K562 (cell line): Measurements from ENCODE around the gene CLDN14. TPM values are rescaled to one million over a fixed set of nuclear protein-coding genes. Genes with fewer than 3 reads are reported as not detected.

ENCODE experiments used
- ATAC-seq: fragments of 200-7000 bp; cut with Tn5 transposase; 3 replicates; pipeline ENCODE4 v1.9.1; 2020; ENCODE audit warnings: moderate library complexity
- BruUV-seq: library from RNA; stranded (reverse); fragments of 400-500 nt; replicated peaks from 2 replicates; lab custom pipeline; 2021; lab: Mats Ljungman, UMichigan
- CTCF ChIA-PET: fragments of 300-600 bp; formaldehyde crosslinking; extraction: SDS; loops from one replicate; lab custom pipeline; 2021; ENCODE audit warnings: low intra/inter-chr PET ratio; lab: Yijun Ruan, JAX
- POLR2A ChIA-PET: fragments of 300-600, 350-650 bp; sonication (Branson Sonifier 250); formaldehyde crosslinking; extraction: SDS; loops from one replicate; lab custom pipeline; 2021; ENCODE audit warnings: antibody characterized with exemption, inconsistent platforms; lab: Yijun Ruan, JAX
- DNase-seq, 4 experiments: peaks; one replicate each; pipeline versions ENCODE4 v3.0.0 to v3.0.0-alpha.2; 2011 to 2018; ENCODE audit warnings: low spot score in 3 of 4, mixed read lengths in 3 of 4; ENCODE audit errors: extremely low read depth in 1 of 4
- FAIRE-seq: peaks from 2 replicates; lab custom pipeline; 2011; peaks lifted over from hg19 to GRCh38; lab: Jason Lieb, UNC
- H2AFZ ChIP-seq: 2 replicates; pipeline ENCODE4 v1.6.0; 2011; ENCODE audit warnings: low read depth, low read length, control low read depth, inconsistent platforms
- H3K27ac ChIP-seq: fragments of 200-600 bp; 3 replicates; pipeline ENCODE4 v1.8.0; 2011; ENCODE audit warnings: low read depth, mild to moderate bottlenecking, control low read depth, inconsistent platforms, low read length, moderate library complexity, mixed read lengths; ENCODE audit errors: extremely low read depth
- H3K27me3 ChIP-seq, 2 experiments: fragments of 300-600 bp in 1 of 2; 2 replicates in 1 of 2; 3 replicates in 1 of 2; pipeline versions ENCODE4 v1.6.0 to v1.8.0; 2011; ENCODE audit warnings: inconsistent platforms in 2 of 2, low read length in 2 of 2, mild to moderate bottlenecking in 1 of 2, mixed read lengths in 1 of 2, moderate library complexity in 1 of 2; ENCODE audit not compliant: control insufficient read depth in 2 of 2, insufficient read depth in 2 of 2
- H3K36me3 ChIP-seq: fragments of 300-600 bp; 3 replicates; pipeline ENCODE4 v1.8.0; 2011; ENCODE audit warnings: mild to moderate bottlenecking, low read length, inconsistent platforms; ENCODE audit not compliant: control insufficient read depth, insufficient read depth
- H3K4me1 ChIP-seq, 2 experiments: fragments of 200-600 bp in 1 of 2; replicated peaks in 1 of 2; 2 replicates in 1 of 2; 3 replicates in 1 of 2; pipeline versions ENCODE4 v1.5.1 to v1.8.0; 2011; ENCODE audit warnings: inconsistent platforms in 2 of 2, low read length in 2 of 2, mild to moderate bottlenecking in 1 of 2, mixed read lengths in 1 of 2, moderate library complexity in 1 of 2; ENCODE audit not compliant: control insufficient read depth in 2 of 2, insufficient read depth in 2 of 2
- H3K4me2 ChIP-seq: 2 replicates; pipeline ENCODE4 v1.6.1; 2011; ENCODE audit warnings: low read length, control low read depth, inconsistent platforms, mixed read lengths; ENCODE audit not compliant: insufficient read depth
- H3K4me3 ChIP-seq: fragments of 200-600 bp; sonication (generic), shearing (Covaris generic); 2 replicates; pipeline ENCODE4 v1.5.1; 2016; ENCODE audit warnings: control low read depth, inconsistent platforms
- H3K79me2 ChIP-seq: fragments of 200-600 bp; 3 replicates; pipeline ENCODE4 v1.8.0; 2011; ENCODE audit warnings: low read length, inconsistent platforms; ENCODE audit not compliant: control insufficient read depth, insufficient read depth
- H3K9ac ChIP-seq, 2 experiments: 2 replicates each; pipeline versions ENCODE4 v1.6.0 to v1.6.1; 2011; ENCODE audit warnings: low read depth in 2 of 2, low read length in 2 of 2, control low read depth in 1 of 2, inconsistent platforms in 1 of 2, mild to moderate bottlenecking in 1 of 2, mixed read lengths in 1 of 2; ENCODE audit not compliant: insufficient read depth in 1 of 2
- H3K9me1 ChIP-seq: one replicate; pipeline ENCODE4 v1.6.0; 2011; ENCODE audit warnings: inconsistent platforms, mild to moderate bottlenecking, low read length, moderate library complexity; ENCODE audit not compliant: control insufficient read depth, insufficient read depth
- H3K9me3 ChIP-seq: replicated peaks from 2 replicates; pipeline ENCODE4 v1.5.1; 2011; ENCODE audit warnings: low read depth, low read length, inconsistent platforms; ENCODE audit not compliant: control insufficient read depth, insufficient read depth
- H4K20me1 ChIP-seq: replicated peaks from 2 replicates; pipeline ENCODE4 v1.6.1; 2011; ENCODE audit warnings: low read length, inconsistent platforms, mixed read lengths; ENCODE audit not compliant: control insufficient read depth, insufficient read depth
- C11orf30 ChIP-seq: fragments of 450-650 bp; IDR thresholded peaks from 2 replicates; pipeline ENCODE4 v1.6.1; 2016; ENCODE audit warnings: low read depth, mild to moderate bottlenecking
- EP400 ChIP-seq: fragments of 450-650 bp; IDR thresholded peaks from 2 replicates; pipeline ENCODE4 v1.6.1; 2017; ENCODE audit warnings: antibody characterized with exemption, mild to moderate bottlenecking, moderate library complexity
- GATAD2A ChIP-seq: fragments of 450-650 bp; IDR thresholded peaks from 2 replicates; pipeline ENCODE4 v1.6.1; 2017
- HDAC1 ChIP-seq, 2 experiments: fragments of 450-650 bp; IDR thresholded peaks; 2 replicates each; pipeline ENCODE4 v1.6.1; 2016 to 2017; ENCODE audit warnings: inconsistent platforms in 1 of 2, mild to moderate bottlenecking in 1 of 2, moderate library complexity in 1 of 2
- KLF13 ChIP-seq: fragments of 450-650 bp; IDR thresholded peaks from 2 replicates; pipeline ENCODE4 v1.6.1; 2016; ENCODE audit warnings: missing genetic modification characterization, low read depth, mild to moderate bottlenecking, missing compliant biosample characterization, moderate library complexity, borderline replicate concordance
- MTA1 ChIP-seq: fragments of 450-650 bp; IDR thresholded peaks from 2 replicates; pipeline ENCODE4 v1.6.1; 2017; ENCODE audit warnings: borderline replicate concordance
- NFXL1 ChIP-seq: fragments of 450-650 bp; formaldehyde crosslinking; IDR thresholded peaks from 2 replicates; pipeline ENCODE4 v1.4.0; 2021; ENCODE audit warnings: mild to moderate bottlenecking
- PRPF4 ChIP-seq: fragments of 200-400 bp; formaldehyde crosslinking; IDR thresholded peaks from one replicate; pipeline ENCODE4 v1.6.1; 2017; ENCODE audit warnings: low read length, low read depth, mild to moderate bottlenecking; ENCODE audit not compliant: insufficient read depth, poor library complexity, severe bottlenecking
- SREBF2 ChIP-seq: sonication (generic); formaldehyde crosslinking; IDR thresholded peaks from 2 replicates; pipeline ENCODE4 v1.4.0; 2020; ENCODE audit warnings: mild to moderate bottlenecking, missing genetic modification reagents
- ZHX1 ChIP-seq: fragments of 150-350 bp; conservative IDR thresholded peaks from 2 replicates; pipeline ENCODE4 v1.6.1; 2014; ENCODE audit warnings: low read length
- ZNF174 ChIP-seq: fragments of 250-450 bp; sonication (Bioruptor Pico); IDR thresholded peaks from 2 replicates; pipeline ENCODE4 v1.4.0; 2020; ENCODE audit warnings: mild to moderate bottlenecking
- ZNF212 ChIP-seq: fragments of 450-650 bp; formaldehyde crosslinking; IDR thresholded peaks from 2 replicates; pipeline ENCODE4 v1.4.0; 2020; ENCODE audit warnings: mild to moderate bottlenecking
- ZNF274 ChIP-seq: IDR thresholded peaks from 2 replicates; pipeline ENCODE4 v1.6.1; 2011; ENCODE audit warnings: low read depth, mild to moderate bottlenecking, low read length, moderate library complexity, borderline replicate concordance
- WGBS: fragments of 100-300 bp; shearing (Covaris generic); methylation state at CpG from one replicate; pipeline ENCODE4 v1.1.6; 2016; ENCODE audit warnings: low coverage, mixed read lengths; ENCODE audit not compliant: insufficient coverage; ENCODE audit errors: missing lambda C conversion rate; 5-methylcytosine and 5-hydroxymethylcytosine counted together
- in situ Hi-C: fragments of 300-500 bp; cut with MboI; formaldehyde crosslinking; loops from 4 replicates; pipeline ENCODE4 v1.15.0; 2018; ENCODE audit warnings: inconsistent platforms, mixed read lengths
- intact Hi-C: fragments of 100-400 bp; cut with micrococcal nuclease; formaldehyde crosslinking; loops from 2 replicates; pipeline ENCODE4 v1.14.2; 2022
- polyA plus RNA-seq, 8 experiments: library from polyadenylated mRNA; depleted of rRNA in 4 of 8; stranded (reverse) in 5 of 8; unstranded in 3 of 8; fragments of >200 nt; fragmentation: Nextera tagmentation in 2 of 8; fragmentation: Illumina TruSeq in 1 of 8; extraction: Ambion mirVana in 2 of 8; extraction: Trizol in 1 of 8; gene quantifications; 2 replicates each; pipeline versions ENCODE4 v1.2.1 to v1.2.3, GENCODE V29; 2011 to 2014; ENCODE audit warnings: inconsistent platforms in 1 of 8, missing spikeins in 1 of 8
- total RNA-seq, 7 experiments: library from RNA; depleted of rRNA in 6 of 7; stranded (reverse); fragments of >200 nt in 6 of 7; fragmentation: Illumina TruSeq in 2 of 7; extraction: Trizol in 2 of 7; gene quantifications; 2 replicates each; pipeline versions ENCODE4 v1.2.1 to v1.2.3, GENCODE V29; 2011 to 2021; ENCODE audit warnings: low replicate concordance in 1 of 7

Gene CLDN14
- total and polyA plus RNA-seq, 9 of the 15 experiments (the other 6 are each of a cell fraction or from before 2014, with no cell fraction given), result not detected

- no TSS peak for BruUV-seq
- FAIRE-seq, result no peak
- H3K9ac ChIP-seq, result no peak overlapping the region
- peaks cover 59 to 92% of the 10 kb centered on the region in 2 experiments for H3K27me3 ChIP-seq
- no peak for DNase-seq
- TF ChIP-seq C11orf30 (no peak), ZNF274 (no peak), EP400 (no peak), NFXL1 (no peak), SREBF2 (CRISPR knock-in tag) (no peak), ZHX1 (no peak), KLF13 (tag) (no peak), ZNF174 (CRISPR knock-in tag) (no peak), HDAC1 (IDR thresholded peaks at IDR 0.05) (no peak), MTA1 (no peak), PRPF4 (no peak), ZNF212 (CRISPR knock-in tag) (no peak), GATAD2A (no peak)
- no peaks in the 10 kb centered on the region for H3K9me1 ChIP-seq
- H3K36me3 ChIP-seq, result no peaks in the 10 kb centered on the region
- no peak overlapping the region for H3K27ac ChIP-seq
- intact Hi-C loops (no loop called here), in situ Hi-C loops (no loop called here)
- H3K9me3 ChIP-seq, result no peaks in the 10 kb centered on the region
- no peak overlapping the region for H3K4me3 ChIP-seq
- WGBS, result 2% methylated on average over 10 of the region's 10 CpGs
- peaks cover 0 to 2% of the 10 kb centered on the region in 2 experiments; a peak in 1 of 5 replicates for H3K4me1 ChIP-seq
- ATAC-seq, result no peak
- H3K79me2 ChIP-seq, result no peaks in the 10 kb centered on the region
- no peak overlapping the region for H2AFZ ChIP-seq
- H4K20me1 ChIP-seq, result peaks cover 3% of the 10 kb centered on the region
- CTCF ChIA-PET, result no interaction called here
- POLR2A ChIA-PET, result no interaction called here
- no peak overlapping the region for H3K4me2 ChIP-seq
These were observed 3.2 kb upstream of the CLDN14 start for GRCh38 chr21:36483095-36483494.
